ENCODE results near the gene GNPDA2.
"Not testable (repeated sequence)": the region's sequence is repeated elsewhere in the genome, so short reads cannot be mapped to it uniquely, and the experiment has no call there.

The GNPDA2 gene

DNA sequence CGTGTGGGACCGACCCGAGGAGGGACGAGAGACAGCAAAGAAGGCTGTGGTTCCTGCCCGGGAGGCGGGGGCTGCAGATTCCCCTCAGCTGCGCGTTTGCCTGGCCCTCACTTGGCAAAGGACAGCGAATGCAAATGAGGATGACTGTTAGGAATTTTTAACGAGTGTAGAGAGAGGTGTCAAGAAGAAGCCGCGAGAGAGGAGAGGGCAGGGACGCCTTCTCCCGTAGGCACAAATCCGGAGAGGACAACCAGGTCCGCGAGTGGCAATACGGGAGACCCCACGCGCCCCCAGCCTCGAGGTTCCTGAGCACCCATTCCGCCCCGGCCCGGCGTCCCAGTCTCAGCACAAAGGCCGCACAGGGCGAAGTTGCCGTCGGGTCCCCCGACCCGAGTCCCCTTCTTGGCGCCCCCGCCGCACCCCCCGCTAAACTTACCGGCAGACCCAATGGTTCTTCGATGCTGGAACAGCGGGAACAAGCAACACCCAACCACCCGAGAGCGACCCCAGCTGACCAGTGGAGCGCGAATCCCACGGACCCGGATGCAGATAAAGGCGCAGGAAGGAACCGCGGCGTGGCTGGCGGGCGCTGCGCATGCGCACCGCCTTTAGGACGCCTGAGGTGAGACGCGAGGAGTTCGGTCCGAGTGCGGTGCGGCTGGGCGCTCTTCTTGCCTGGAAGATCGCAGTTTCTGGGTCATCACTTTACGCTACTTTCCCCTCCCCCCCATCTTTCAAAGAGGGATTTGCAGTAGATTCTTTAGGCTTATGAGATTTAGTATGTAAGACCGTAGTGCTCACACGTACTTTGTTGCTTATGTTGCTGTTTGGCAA is at the start of gene GNPDA2:
TSS of gene GNPDA2 (minus strand) at position 519 of the 834 bp plus-strand sequence. CDS start 4,349 bp downstream, outside the sequence.
- no peaks in the 10 kb centered on the region for H3K36me3 Mint-ChIP-seq (ENCODE audit: low read depth)
- H3K27ac Mint-ChIP-seq, result peak within 1 kb of the TSS; percentile 92
- peaks cover 4% of the 10 kb centered on the region for H3K27me3 Mint-ChIP-seq (ENCODE audit: low read depth)
- peak within 1 kb of the TSS; percentile 92 for H3K4me3 Mint-ChIP-seq
- H3K9me3 Mint-ChIP-seq, result peaks cover 3% of the 10 kb centered on the region
- H3K4me1 Mint-ChIP-seq (ENCODE audit: low read depth), result peaks cover 25% of the 10 kb centered on the region

- Mint-ChIP-seq H3K36me3 (ENCODE audit: low read depth) (no peaks in the 10 kb centered on the region), H3K27me3 (ENCODE audit: low read depth) (no peaks in the 10 kb centered on the region), H3K27ac (no peak overlapping the region), H3K4me1 (ENCODE audit: low read depth) (no peaks in the 10 kb centered on the region), H3K4me3 (no peak overlapping the region), H3K9me3 (peaks cover 11% of the 10 kb centered on the region)
Observed at GRCh38 chr4:44772340-44772739, 46.0 kb upstream of the GNPDA2 start.

- no peaks in the 10 kb centered on the region for H3K4me1 Mint-ChIP-seq (ENCODE audit: low read depth)
- no peak overlapping the region for H3K4me3 Mint-ChIP-seq
- H3K36me3 Mint-ChIP-seq (ENCODE audit: low read depth), result no peaks in the 10 kb centered on the region
- no peak overlapping the region for H3K27ac Mint-ChIP-seq
- H3K27me3 Mint-ChIP-seq (ENCODE audit: low read depth), result no peaks in the 10 kb centered on the region
- peaks cover 11% of the 10 kb centered on the region for H3K9me3 Mint-ChIP-seq
Observed at GRCh38 chr4:44771789-44772188, 45.4 kb upstream of the GNPDA2 start.

- Mint-ChIP-seq H3K9me3 (no peaks in the 10 kb centered on the region), H3K27me3 (ENCODE audit: low read depth) (no peaks in the 10 kb centered on the region), H3K27ac (no peak overlapping the region), H3K36me3 (ENCODE audit: low read depth) (no peaks in the 10 kb centered on the region), H3K4me1 (ENCODE audit: low read depth) (no peaks in the 10 kb centered on the region), H3K4me3 (no peak overlapping the region)
Observed at GRCh38 chr4:44766453-44766852, 40.1 kb upstream of the GNPDA2 start.

DNA sequence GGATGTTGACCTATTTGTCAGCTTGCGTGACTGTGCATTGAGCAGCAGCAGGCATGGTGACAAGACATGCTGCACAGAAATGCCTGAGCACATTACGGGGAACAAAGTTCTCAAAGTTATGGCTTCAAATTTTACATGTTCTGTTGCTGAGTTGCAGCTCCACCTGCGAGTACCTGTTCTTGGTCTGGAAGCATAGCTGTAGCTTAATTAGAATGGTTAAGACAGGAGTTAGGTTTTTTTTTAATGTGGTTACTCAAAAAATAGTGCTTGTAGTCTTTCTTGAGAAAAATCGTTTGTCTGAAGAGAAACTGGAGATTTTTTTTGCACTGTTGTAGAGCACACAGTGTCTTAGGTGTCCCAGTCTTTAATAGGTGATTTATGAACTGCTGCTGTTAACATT is 38.8 kb upstream of the GNPDA2 start:
- no peak overlapping the region for H3K27ac Mint-ChIP-seq
- no peak overlapping the region for H3K4me3 Mint-ChIP-seq
- H3K27me3 Mint-ChIP-seq (ENCODE audit: low read depth), result no peaks in the 10 kb centered on the region
- no peaks in the 10 kb centered on the region for H3K4me1 Mint-ChIP-seq (ENCODE audit: low read depth)
- no peaks in the 10 kb centered on the region for H3K9me3 Mint-ChIP-seq
- H3K36me3 Mint-ChIP-seq (ENCODE audit: low read depth), result no peaks in the 10 kb centered on the region

- no peak overlapping the region for H3K27ac Mint-ChIP-seq
- no peaks in the 10 kb centered on the region for H3K27me3 Mint-ChIP-seq (ENCODE audit: low read depth)
- no peak overlapping the region for H3K4me3 Mint-ChIP-seq
- H3K9me3 Mint-ChIP-seq, result no peaks in the 10 kb centered on the region
- no peaks in the 10 kb centered on the region for H3K4me1 Mint-ChIP-seq (ENCODE audit: low read depth)
- H3K36me3 Mint-ChIP-seq (ENCODE audit: low read depth), result no peaks in the 10 kb centered on the region
Observed at GRCh38 chr4:44761306-44761705, 35.0 kb upstream of the GNPDA2 start.

GRCh38 chr4:44760142-44760898 is 34.0 kb upstream of the GNPDA2 start:
- Mint-ChIP-seq H3K4me1 (ENCODE audit: low read depth) (no peaks in the 10 kb centered on the region), H3K9me3 (no peaks in the 10 kb centered on the region), H3K4me3 (no peak overlapping the region), H3K27me3 (ENCODE audit: low read depth) (no peaks in the 10 kb centered on the region), H3K36me3 (ENCODE audit: low read depth) (no peaks in the 10 kb centered on the region), H3K27ac (no peak overlapping the region)

GRCh38 chr4:44756559-44756958 is 30.2 kb upstream of the GNPDA2 start:
- Mint-ChIP-seq H3K36me3 (ENCODE audit: low read depth) (no peaks in the 10 kb centered on the region), H3K9me3 (no peaks in the 10 kb centered on the region), H3K27ac (no peak overlapping the region), H3K4me1 (ENCODE audit: low read depth) (no peaks in the 10 kb centered on the region), H3K27me3 (ENCODE audit: low read depth) (no peaks in the 10 kb centered on the region), H3K4me3 (no peak overlapping the region)

DNA sequence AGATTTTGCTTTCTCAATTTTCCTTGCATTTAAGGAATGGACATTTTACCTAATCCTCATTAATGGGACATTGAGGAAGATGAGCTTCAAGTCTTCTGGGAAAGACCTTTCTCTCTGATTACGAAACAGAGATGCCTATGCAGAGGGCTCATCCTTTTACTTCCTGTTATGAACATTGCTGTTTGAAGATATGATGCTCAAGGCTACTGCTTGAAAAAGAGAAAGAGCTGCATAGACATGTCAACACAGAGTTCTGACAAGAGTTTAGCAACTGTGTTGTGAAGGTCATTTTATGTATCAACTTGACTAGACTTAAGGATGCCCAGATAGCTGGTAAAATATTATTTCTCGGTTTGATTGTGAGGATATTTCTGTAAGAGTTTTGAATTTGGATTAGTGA is 13.8 kb upstream of the GNPDA2 start:
- Mint-ChIP-seq H3K27ac (no peak overlapping the region), H3K4me3 (no peak overlapping the region), H3K9me3 (no peaks in the 10 kb centered on the region), H3K27me3 (ENCODE audit: low read depth) (peaks cover 8% of the 10 kb centered on the region), H3K36me3 (ENCODE audit: low read depth) (no peaks in the 10 kb centered on the region), H3K4me1 (ENCODE audit: low read depth) (no peaks in the 10 kb centered on the region)

DNA sequence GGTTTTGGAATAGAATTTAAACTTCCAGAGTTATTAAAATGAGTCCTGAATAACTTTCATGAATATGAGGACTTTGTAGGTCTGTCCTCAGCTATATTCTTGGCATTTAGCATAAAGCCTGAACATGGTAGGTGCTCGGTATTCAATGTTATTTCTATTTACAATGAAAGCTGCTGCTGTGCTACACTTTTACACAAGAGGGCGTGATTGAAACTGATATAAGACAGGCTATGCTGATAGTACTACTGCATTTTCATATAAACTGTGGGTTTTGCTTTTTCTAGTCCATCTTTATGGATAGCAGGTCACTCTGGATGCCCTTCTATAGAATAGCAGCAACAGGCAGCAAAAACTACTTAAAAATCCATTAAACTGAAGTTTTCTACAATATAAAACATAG is 12.3 kb upstream of the GNPDA2 start:
- Mint-ChIP-seq H3K27ac (no peak overlapping the region), H3K27me3 (ENCODE audit: low read depth) (peaks cover 12% of the 10 kb centered on the region), H3K4me3 (no peak overlapping the region), H3K36me3 (ENCODE audit: low read depth) (no peaks in the 10 kb centered on the region), H3K4me1 (ENCODE audit: low read depth) (no peaks in the 10 kb centered on the region), H3K9me3 (no peaks in the 10 kb centered on the region)

- H3K9me3 Mint-ChIP-seq, result no peaks in the 10 kb centered on the region
- H3K27me3 Mint-ChIP-seq (ENCODE audit: low read depth), result peaks cover 12% of the 10 kb centered on the region
- no peak overlapping the region for H3K27ac Mint-ChIP-seq
- no peaks in the 10 kb centered on the region for H3K36me3 Mint-ChIP-seq (ENCODE audit: low read depth)
- H3K4me3 Mint-ChIP-seq, result no peak overlapping the region
- H3K4me1 Mint-ChIP-seq (ENCODE audit: low read depth), result no peaks in the 10 kb centered on the region
Observed at GRCh38 chr4:44736900-44737299, 10.5 kb upstream of the GNPDA2 start.

GRCh38 chr4:44728694-44729093 is 2.3 kb upstream of the GNPDA2 start:
- not testable (repeated sequence) for H3K4me3 Mint-ChIP-seq; H3K9me3 Mint-ChIP-seq; H3K27me3 Mint-ChIP-seq (ENCODE audit: low read depth); H3K36me3 Mint-ChIP-seq (ENCODE audit: low read depth); H3K27ac Mint-ChIP-seq
- peaks cover 21% of the 10 kb centered on the region for H3K4me1 Mint-ChIP-seq (ENCODE audit: low read depth)

GRCh38 chr4:44727471-44727870 is 1.1 kb upstream of the GNPDA2 start:
- H3K36me3 Mint-ChIP-seq (ENCODE audit: low read depth), result no peaks in the 10 kb centered on the region
- H3K4me3 Mint-ChIP-seq, result no peak overlapping the region
- H3K27ac Mint-ChIP-seq, result no peak overlapping the region
- H3K4me1 Mint-ChIP-seq (ENCODE audit: low read depth), result peaks cover 25% of the 10 kb centered on the region
- peaks cover 3% of the 10 kb centered on the region for H3K9me3 Mint-ChIP-seq
- peaks cover 4% of the 10 kb centered on the region for H3K27me3 Mint-ChIP-seq (ENCODE audit: low read depth)

GRCh38 chr4:44725726-44726037 is 674 bp downstream of the GNPDA2 start:
- peak overlapping the region; percentile 92 for H3K4me3 Mint-ChIP-seq
- H3K4me1 Mint-ChIP-seq (ENCODE audit: low read depth), result peaks cover 30% of the 10 kb centered on the region
- H3K27me3 Mint-ChIP-seq (ENCODE audit: low read depth), result peaks cover 4% of the 10 kb centered on the region
- H3K36me3 Mint-ChIP-seq (ENCODE audit: low read depth), result no peaks in the 10 kb centered on the region
- H3K9me3 Mint-ChIP-seq, result peaks cover 3% of the 10 kb centered on the region
- peak overlapping the region; percentile 92 for H3K27ac Mint-ChIP-seq

GRCh38 chr4:44725166-44725565 is 1.2 kb downstream of the GNPDA2 start:
- Mint-ChIP-seq H3K4me3 (peak overlapping the region; percentile 92), H3K36me3 (ENCODE audit: low read depth) (no peaks in the 10 kb centered on the region), H3K27me3 (ENCODE audit: low read depth) (no peaks in the 10 kb centered on the region), H3K27ac (peak overlapping the region; percentile 92), H3K9me3 (peaks cover 3% of the 10 kb centered on the region), H3K4me1 (ENCODE audit: low read depth) (peaks cover 33% of the 10 kb centered on the region)

Measured in T-helper 1 cell treated with Interleukin-12 subunit alpha and Interleukin-12 subunit beta and Interleukin-4 antibody, amounts not matched to agents 30 μg/mL and 1 μg/mL, for 36 hours (primary cell).